Activated CD8-positive, alpha-beta memory T cell treated with anti-CD3 and anti-CD28 coated beads, Interleukin-2, amount 50 U/mL, for 4 hours (primary cell): ENCODE data around the gene RLN1.
"Not testable (repeated sequence)": the region's sequence is repeated elsewhere in the genome, so short reads cannot be mapped to it uniquely, and the experiment has no call there.

Experiments used
- DNase-seq: peaks from one replicate; pipeline ENCODE4 v3.0.0-alpha.2; 2020

Gene RLN1

DNA sequence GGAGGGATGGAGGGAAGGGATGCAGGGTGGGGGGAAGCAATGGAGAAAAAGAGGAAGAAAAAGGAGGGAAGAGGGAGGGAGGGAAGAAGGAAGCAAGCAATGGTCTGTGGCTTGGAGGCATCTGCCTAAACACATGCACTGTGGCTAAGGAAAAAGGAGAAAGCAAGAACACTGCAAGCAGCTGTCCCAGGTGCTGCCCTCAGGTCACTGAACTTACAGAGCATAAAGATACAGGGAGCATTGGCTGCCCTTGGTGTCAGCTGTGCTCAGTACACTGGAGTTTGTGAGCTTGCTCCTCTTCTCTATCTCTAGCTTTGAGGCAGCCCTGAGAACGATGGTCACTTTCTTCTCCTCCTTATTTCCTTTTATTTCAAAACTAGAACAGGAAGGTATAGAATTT lies 18.1 kb downstream of the RLN1 start:
- DNase-seq, result not testable (repeated sequence)

DNA sequence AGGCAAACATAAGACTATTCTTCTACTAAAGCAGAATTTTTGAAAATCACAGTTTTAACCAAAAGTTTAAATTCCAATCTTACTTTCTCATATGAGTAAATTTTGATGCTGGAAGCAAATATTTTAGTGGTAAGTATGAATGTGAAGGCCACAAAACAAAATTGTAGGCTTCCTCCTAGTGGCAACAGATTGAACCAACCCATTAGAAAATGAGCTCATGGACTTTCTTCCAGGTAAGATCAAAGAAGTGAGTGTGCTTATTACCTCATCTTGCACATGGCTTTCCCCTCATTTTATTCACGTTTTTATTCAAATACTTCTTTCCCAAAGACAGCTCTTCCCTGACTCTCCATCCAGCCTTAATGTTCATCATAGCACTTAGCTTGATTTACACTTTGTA lies 18.6 kb downstream of the RLN1 start:
- no peak for DNase-seq

- not testable (repeated sequence) for DNase-seq
Observed at GRCh38 chr9:5316406-5316805, 23.3 kb downstream of the RLN1 start.

DNA sequence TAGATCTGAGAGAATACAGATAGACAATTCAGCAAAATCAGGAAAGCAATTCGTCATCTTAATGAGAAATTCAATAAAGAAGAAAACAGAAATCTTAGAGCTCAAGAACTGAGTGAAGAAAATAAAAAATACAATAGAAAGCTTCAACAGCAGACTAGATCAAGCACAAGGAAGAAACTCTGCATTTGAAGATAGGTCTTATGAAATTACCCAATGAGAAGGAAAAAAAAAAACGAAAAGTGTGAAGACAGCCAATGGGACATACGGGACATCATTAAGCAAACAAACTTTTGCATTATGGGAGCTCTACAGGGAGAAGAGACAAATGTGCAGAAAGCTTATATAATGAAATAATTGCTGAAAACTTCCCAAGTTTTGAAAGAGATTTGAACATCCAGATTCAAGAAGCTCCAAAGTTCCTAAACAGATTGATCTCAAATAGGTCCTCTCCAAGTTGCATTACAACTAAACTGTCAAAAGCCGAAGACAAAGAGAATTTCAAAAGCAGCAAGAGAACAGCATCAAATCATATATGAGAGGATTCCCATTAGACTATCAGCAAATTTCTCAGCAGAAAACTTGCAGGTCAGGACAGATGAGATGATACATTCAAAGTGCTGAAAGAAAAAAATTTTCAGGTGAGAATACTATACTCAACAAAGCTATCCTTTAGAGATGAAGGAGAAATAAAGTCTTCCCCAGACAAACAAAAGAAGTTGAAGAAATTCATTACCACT lies 24.3 kb downstream of the RLN1 start:
- no peak for DNase-seq

GRCh38 chr9:5310851-5311250 lies 28.8 kb downstream of the RLN1 start:
- DNase-seq, result no peak

GRCh38 chr9:5305741-5306140 lies 33.9 kb downstream of the RLN1 start:
- no peak for DNase-seq

DNA sequence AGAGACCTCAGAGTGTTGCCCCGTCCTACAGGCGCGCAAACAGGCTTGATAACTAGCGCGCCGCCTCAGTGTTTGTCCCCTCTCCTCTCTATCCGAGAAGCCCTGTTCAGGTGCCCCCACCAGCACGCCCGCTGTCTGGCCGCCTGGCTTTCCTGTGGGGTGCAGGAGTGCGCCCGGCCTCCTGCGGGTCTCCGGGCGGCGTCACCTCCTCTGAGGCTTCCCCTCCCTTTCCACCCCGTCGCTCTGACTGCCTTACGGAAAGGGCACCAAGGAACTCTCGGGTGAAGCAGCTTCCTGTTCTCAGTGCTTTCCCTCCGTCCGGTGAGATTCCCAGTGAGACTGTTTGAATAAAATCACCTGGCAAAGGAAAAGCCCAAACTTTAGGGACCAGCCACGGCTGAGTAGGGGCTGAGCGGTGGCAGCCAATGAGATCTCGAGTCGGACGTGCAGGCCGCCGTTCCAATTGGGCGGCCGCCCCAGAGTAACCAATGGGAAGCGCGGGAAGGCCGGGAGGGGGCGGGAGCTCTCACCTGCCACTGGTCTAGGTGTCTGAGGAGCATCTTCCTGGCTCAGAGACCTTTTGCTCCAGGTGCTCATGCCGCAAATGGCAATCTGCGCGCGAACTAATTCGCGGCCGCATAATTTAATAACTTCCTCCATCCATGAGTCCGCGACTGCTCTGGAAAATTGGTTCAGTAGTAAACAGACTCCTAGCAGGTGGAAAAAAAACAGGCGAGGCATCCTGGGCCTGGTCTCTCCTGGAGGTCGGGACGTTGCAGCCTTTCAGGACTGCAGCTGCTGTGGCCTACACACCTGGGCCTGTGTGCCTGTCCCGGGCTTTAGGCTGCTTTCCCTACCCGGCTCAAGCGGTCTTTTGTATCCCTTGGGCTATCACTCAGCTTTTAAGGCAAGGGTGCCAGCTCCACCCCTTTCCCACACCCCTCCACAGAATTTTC lies 35.6 kb downstream of the RLN1 start, which contains the start of gene RLN2:
Gene RLN2, minus strand, starts transcription at position 877 of the 956 bp plus-strand sequence. Its CDS starts 136 bp downstream, at position 741.
- not testable (repeated sequence) for DNase-seq

GRCh38 chr9:5301544-5301943 lies 38.1 kb downstream of the RLN1 start:
- no peak for DNase-seq

- no peak for DNase-seq
Observed at GRCh38 chr9:5292141-5292540, 47.5 kb downstream of the RLN1 start.

DNA sequence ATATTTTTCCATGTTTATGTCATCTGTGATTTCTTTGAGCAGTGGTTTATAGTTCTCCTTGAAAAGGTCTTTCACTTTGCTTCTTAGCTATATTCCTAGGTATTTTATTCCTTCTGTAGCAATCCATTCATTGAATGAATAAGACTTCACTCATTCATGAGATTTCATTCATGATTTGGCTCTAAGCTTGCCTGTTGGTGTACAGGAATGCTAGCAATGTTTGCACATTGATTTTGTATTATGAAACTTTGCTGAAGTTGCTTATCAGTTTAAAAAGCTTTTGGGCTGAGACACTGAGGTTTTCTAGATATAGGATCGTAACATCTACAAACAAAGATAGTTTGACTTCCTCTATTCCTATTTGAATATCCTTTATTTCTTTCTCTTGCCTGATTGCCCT lies 51.1 kb downstream of the RLN1 start:
- DNase-seq, result no peak

DNA sequence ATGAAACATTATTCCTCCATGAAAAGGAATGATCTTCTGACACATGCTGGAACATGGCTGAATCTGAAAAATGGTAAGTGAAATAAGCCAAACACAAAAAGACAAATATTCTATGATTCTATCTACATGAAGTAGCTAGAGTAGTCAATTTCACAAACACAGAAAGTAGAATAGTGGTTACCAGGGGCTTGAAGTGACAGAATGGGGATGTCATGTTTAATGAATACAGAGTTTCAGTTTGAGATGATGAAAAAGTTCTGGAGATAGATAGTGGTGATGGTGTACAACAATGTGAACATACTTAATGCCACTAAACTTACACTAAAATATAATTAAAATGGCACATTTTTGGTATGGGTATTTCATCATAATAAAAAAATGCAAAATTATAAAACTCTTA lies 53.4 kb downstream of the RLN1 start:
- no peak for DNase-seq
